Trophoblast cell (in vitro differentiated cells and primary cell): ENCODE data around the gene PLPPR3.
A peak's percentile ranks its signal among the peaks of the same experiment; 100 is the strongest.

ENCODE experiments used
- DNase-seq, 2 donors: peaks; one replicate each; pipeline ENCODE4 v3.0.0-alpha.2; 2016
- H2AFZ ChIP-seq: 2 replicates; pipeline ENCODE4 v1.6.1; 2013; ENCODE audit warnings: low read length, moderate library complexity, mild to moderate bottlenecking; ENCODE audit not compliant: insufficient read depth, poor library complexity
- H2AK5ac ChIP-seq: 2 replicates; pipeline ENCODE4 v1.6.1; 2013; ENCODE audit warnings: mild to moderate bottlenecking, low read length
- H2BK120ac ChIP-seq: 2 replicates; pipeline ENCODE4 v1.6.1; 2013; ENCODE audit warnings: low read length, mild to moderate bottlenecking, moderate library complexity; ENCODE audit not compliant: insufficient read depth, poor library complexity
- H2BK12ac ChIP-seq: 2 replicates; pipeline ENCODE4 v1.6.1; 2013; ENCODE audit warnings: mild to moderate bottlenecking, low read length, moderate library complexity
- H2BK5ac ChIP-seq: 2 replicates; pipeline ENCODE4 v1.6.1; 2013; ENCODE audit warnings: low read length, low read depth, moderate library complexity, mild to moderate bottlenecking; ENCODE audit not compliant: poor library complexity
- H3K14ac ChIP-seq: 2 replicates; pipeline ENCODE4 v1.6.1; 2013; ENCODE audit warnings: mild to moderate bottlenecking, low read length
- H3K18ac ChIP-seq: 2 replicates; pipeline ENCODE4 v1.6.1; 2013; ENCODE audit warnings: mild to moderate bottlenecking, low read length
- H3K23ac ChIP-seq: 2 replicates; pipeline ENCODE4 v1.6.1; 2013; ENCODE audit warnings: low read length
- H3K27ac ChIP-seq: 2 replicates; pipeline ENCODE4 v1.5.1; 2013; ENCODE audit warnings: low read depth, mild to moderate bottlenecking, inconsistent platforms, low read length, moderate library complexity
- H3K27me3 ChIP-seq: 2 replicates; pipeline ENCODE4 v1.6.1; 2013; ENCODE audit warnings: inconsistent platforms, mild to moderate bottlenecking, low read length, moderate library complexity; ENCODE audit not compliant: insufficient read depth
- H3K36me3 ChIP-seq, 2 experiments: 1 replicate in 1 of 2; 2 replicates in 1 of 2; pipeline ENCODE4 v1.6.1; 2013; ENCODE audit warnings: low read length in 2 of 2, mild to moderate bottlenecking in 2 of 2, moderate library complexity in 1 of 2; ENCODE audit not compliant: insufficient read depth in 2 of 2, control insufficient read depth in 1 of 2
- H3K4ac ChIP-seq: 2 replicates; pipeline ENCODE4 v1.6.1; 2013; ENCODE audit warnings: low read depth, mild to moderate bottlenecking, low read length, moderate library complexity
- H3K4me1 ChIP-seq, 2 experiments: 1 replicate in 1 of 2; 2 replicates in 1 of 2; pipeline ENCODE4 v1.6.1; 2013; ENCODE audit warnings: low read length in 2 of 2, mild to moderate bottlenecking in 2 of 2, moderate library complexity in 1 of 2; ENCODE audit not compliant: insufficient read depth in 2 of 2, control insufficient read depth in 1 of 2
- H3K4me2 ChIP-seq: 2 replicates; pipeline ENCODE4 v1.6.1; 2013; ENCODE audit warnings: inconsistent platforms, mild to moderate bottlenecking, low read length, moderate library complexity
- H3K4me3 ChIP-seq: 2 replicates; pipeline ENCODE4 v1.5.1; 2013; ENCODE audit warnings: mild to moderate bottlenecking, low read depth, low read length, inconsistent platforms
- H3K79me1 ChIP-seq: one replicate; pipeline ENCODE4 v1.6.1; 2013; ENCODE audit warnings: low read length
- H3K79me2 ChIP-seq: 2 replicates; pipeline ENCODE4 v1.6.1; 2013; ENCODE audit warnings: low read length, mild to moderate bottlenecking; ENCODE audit not compliant: control insufficient read depth, insufficient read depth, poor library complexity
- H3K9ac ChIP-seq: 2 replicates; pipeline ENCODE4 v1.6.1; 2013; ENCODE audit warnings: mild to moderate bottlenecking, low read length
- H3K9me3 ChIP-seq: 2 replicates; pipeline ENCODE4 v1.6.1; 2013; ENCODE audit warnings: low read depth, mild to moderate bottlenecking, control low read depth, inconsistent platforms, low read length; ENCODE audit not compliant: insufficient read depth
- H4K12ac ChIP-seq: 2 replicates; pipeline ENCODE4 v1.6.1; 2013; ENCODE audit warnings: low read depth, mild to moderate bottlenecking, low read length, moderate library complexity
- H4K8ac ChIP-seq: 2 replicates; pipeline ENCODE4 v1.6.1; 2013; ENCODE audit warnings: low read depth, mild to moderate bottlenecking, low read length, moderate library complexity
- H4K91ac ChIP-seq: one replicate; pipeline ENCODE4 v1.6.1; 2013; ENCODE audit warnings: low read depth, mild to moderate bottlenecking, low read length, moderate library complexity
- WGBS: extraction: QIAGEN DNeasy Blood & Tissue Kit; methylation state at CpG from one replicate; pipeline ENCODE4 v1.1.7; 2013; ENCODE audit warnings: missing lambda C conversion rate; ENCODE audit not compliant: insufficient read length, insufficient coverage; ENCODE audit errors: extremely low coverage; 5-methylcytosine and 5-hydroxymethylcytosine counted together

PLPPR3 gene

GRCh38 chr19:802498-803098, 19.2 kb downstream of the PLPPR3 start:
- Histone ChIP-seq H3K18ac (no peak overlapping the region), H3K79me1 (peaks cover 17% of the 10 kb centered on the region), H3K27ac (no peak overlapping the region), H2BK12ac (no peak overlapping the region), H3K79me2 (peaks cover 69% of the 10 kb centered on the region), H4K91ac (no peak overlapping the region), H2BK5ac (no peak overlapping the region), H3K27me3 (no peaks in the 10 kb centered on the region), H3K4ac (peak overlapping the region; percentile 97), H3K14ac (no peak overlapping the region), H2AFZ (no peak overlapping the region), H3K9me3 (no peaks in the 10 kb centered on the region), H3K9ac (no peak overlapping the region), H2BK120ac (no peak overlapping the region), H3K23ac (no peak overlapping the region), H4K8ac (no peak overlapping the region), H3K36me3 (peaks cover 86 to 88% of the 10 kb centered on the region in 2 experiments), H3K4me2 (no peak overlapping the region), H3K4me1 (peaks cover 25 to 28% of the 10 kb centered on the region in 2 experiments), H4K12ac (no peak overlapping the region), H3K4me3 (no peak overlapping the region), H2AK5ac (no peak overlapping the region)
- peak in 1 of 2 donors; percentile 22 for DNase-seq
- WGBS: no CpG with 5 or more reads among the region's 28 CpGs

GRCh38 chr19:801861-802497, 19.8 kb downstream of the PLPPR3 start:
- Histone ChIP-seq H3K36me3 (peaks cover 80 to 83% of the 10 kb centered on the region in 2 experiments), H2BK5ac (no peak overlapping the region), H3K4ac (peak overlapping the region; percentile 97), H3K23ac (no peak overlapping the region), H3K79me2 (peaks cover 70% of the 10 kb centered on the region), H4K8ac (no peak overlapping the region), H3K27me3 (no peaks in the 10 kb centered on the region), H3K4me1 (peaks cover 25 to 28% of the 10 kb centered on the region in 2 experiments), H2BK12ac (no peak overlapping the region), H2AFZ (no peak overlapping the region), H3K4me3 (peak overlapping the region; percentile 19), H3K9ac (no peak overlapping the region), H4K91ac (no peak overlapping the region), H3K14ac (no peak overlapping the region), H2AK5ac (no peak overlapping the region), H4K12ac (no peak overlapping the region), H3K79me1 (peaks cover 17% of the 10 kb centered on the region), H2BK120ac (no peak overlapping the region), H3K18ac (no peak overlapping the region), H3K9me3 (no peaks in the 10 kb centered on the region), H3K4me2 (peak overlapping the region; percentile 12), H3K27ac (no peak overlapping the region)
- DNase-seq: no peak
- no CpG with 5 or more reads among the region's 23 CpGs for WGBS

- no peak overlapping the region for H2AK5ac ChIP-seq
- H3K27me3 ChIP-seq: no peaks in the 10 kb centered on the region
- H3K27ac ChIP-seq: peak overlapping the region; percentile 70
- H3K4ac ChIP-seq: peak overlapping the region; percentile 97
- H3K4me2 ChIP-seq: peak overlapping the region; percentile 58
- peaks cover 72 to 76% of the 10 kb centered on the region in 2 experiments for H3K36me3 ChIP-seq
- no peaks in the 10 kb centered on the region for H3K9me3 ChIP-seq
- peaks cover 28 to 29% of the 10 kb centered on the region in 2 experiments for H3K4me1 ChIP-seq
- peaks cover 23% of the 10 kb centered on the region for H3K79me1 ChIP-seq
- H4K8ac ChIP-seq: no peak overlapping the region
- no CpG with 5 or more reads among the region's 29 CpGs for WGBS
- H3K4me3 ChIP-seq: no peak overlapping the region
- H3K14ac ChIP-seq: no peak overlapping the region
- H2BK12ac ChIP-seq: no peak overlapping the region
- no peak overlapping the region for H4K12ac ChIP-seq
- no peak overlapping the region for H3K23ac ChIP-seq
- H3K79me2 ChIP-seq: peaks cover 70% of the 10 kb centered on the region
- H3K18ac ChIP-seq: no peak overlapping the region
- no peak overlapping the region for H3K9ac ChIP-seq
- H2AFZ ChIP-seq: peak overlapping the region; percentile 4
- no peak overlapping the region for H4K91ac ChIP-seq
- no peak overlapping the region for H2BK5ac ChIP-seq
- DNase-seq: peak in 1 of 2 donors; percentile 9
- no peak overlapping the region for H2BK120ac ChIP-seq
These were observed 20.5 kb downstream of the PLPPR3 start for GRCh38 chr19:801030-801860.

GRCh38 chr19:800360-801029, 21.3 kb downstream of the PLPPR3 start:
- H3K4me2 ChIP-seq: peak overlapping the region; percentile 58
- no peak overlapping the region for H3K23ac ChIP-seq
- H4K91ac ChIP-seq: no peak overlapping the region
- peaks cover 28 to 30% of the 10 kb centered on the region in 2 experiments for H3K4me1 ChIP-seq
- H3K27ac ChIP-seq: peak overlapping the region; percentile 70
- H3K79me1 ChIP-seq: peaks cover 23% of the 10 kb centered on the region
- no peak overlapping the region for H3K4me3 ChIP-seq
- H3K36me3 ChIP-seq: peaks cover 65 to 68% of the 10 kb centered on the region in 2 experiments
- H3K9ac ChIP-seq: peak overlapping the region; percentile 0
- H2BK12ac ChIP-seq: no peak overlapping the region
- no peak overlapping the region for H3K18ac ChIP-seq
- peaks cover 69% of the 10 kb centered on the region for H3K79me2 ChIP-seq
- H3K9me3 ChIP-seq: no peaks in the 10 kb centered on the region
- H2AFZ ChIP-seq: no peak overlapping the region
- no peak overlapping the region for H3K14ac ChIP-seq
- peak overlapping the region; percentile 97 for H3K4ac ChIP-seq
- no CpG with 5 or more reads among the region's 17 CpGs for WGBS
- H2BK120ac ChIP-seq: no peak overlapping the region
- H3K27me3 ChIP-seq: no peaks in the 10 kb centered on the region
- H2AK5ac ChIP-seq: no peak overlapping the region
- H2BK5ac ChIP-seq: peak overlapping the region; percentile 5
- no peak overlapping the region for H4K8ac ChIP-seq
- peak; percentile 51 to 75 for DNase-seq
- H4K12ac ChIP-seq: no peak overlapping the region
